ENCODE measurements around the gene ATXN10. TPM values are rescaled to one million over a fixed set of nuclear protein-coding genes. Genes with fewer than 3 reads are reported as not detected.
A peak's percentile ranks its signal among the peaks of the same experiment; 100 is the strongest.
"Not testable (repeated sequence)": the region's sequence is repeated elsewhere in the genome, so short reads cannot be mapped to it uniquely, and the experiment has no call there.

ATXN10 gene
- total RNA-seq, 1 donor from 2014 or later, result 121 TPM

GRCh38 chr22:45788522-45788921 is 116.9 kb downstream of the ATXN10 start:
- H3K27me3 Mint-ChIP-seq, result no peaks in the 10 kb centered on the region
- peaks cover 8% of the 10 kb centered on the region for H3K9me3 Mint-ChIP-seq
- H3K4me3 Mint-ChIP-seq, result no peak overlapping the region
- H3K27ac Mint-ChIP-seq, result no peak overlapping the region
- peak; percentile 47 for DNase-seq
- H3K4me1 Mint-ChIP-seq, result no peaks in the 10 kb centered on the region
- intact Hi-C loops (cut with micrococcal nuclease), result no loop called here
- peaks cover 6% of the 10 kb centered on the region for H3K36me3 Mint-ChIP-seq (ENCODE audit: low read depth)

- H3K4me1 Mint-ChIP-seq, result no peaks in the 10 kb centered on the region
- peaks cover 19% of the 10 kb centered on the region for H3K9me3 Mint-ChIP-seq
- H3K36me3 Mint-ChIP-seq (ENCODE audit: low read depth), result peaks cover 19% of the 10 kb centered on the region
- H3K27me3 Mint-ChIP-seq, result no peaks in the 10 kb centered on the region
- H3K4me3 Mint-ChIP-seq, result no peak overlapping the region
- intact Hi-C loops (cut with micrococcal nuclease), result no loop called here
- no peak overlapping the region for H3K27ac Mint-ChIP-seq
- DNase-seq, result no peak
Measured at GRCh38 chr22:45790401-45790800, 118.8 kb downstream of the ATXN10 start.

- peaks cover 42% of the 10 kb centered on the region for H3K36me3 Mint-ChIP-seq (ENCODE audit: low read depth)
- intact Hi-C loops (cut with micrococcal nuclease), result no loop called here
- peaks cover 33% of the 10 kb centered on the region for H3K9me3 Mint-ChIP-seq
- H3K27ac Mint-ChIP-seq, result no peak overlapping the region
- DNase-seq, result no peak
- H3K4me1 Mint-ChIP-seq, result no peaks in the 10 kb centered on the region
- no peaks in the 10 kb centered on the region for H3K27me3 Mint-ChIP-seq
- H3K4me3 Mint-ChIP-seq, result no peak overlapping the region
Measured at GRCh38 chr22:45793161-45793560, 121.5 kb downstream of the ATXN10 start.

- Mint-ChIP-seq H3K9me3 (peaks cover 37% of the 10 kb centered on the region), H3K4me1 (no peaks in the 10 kb centered on the region), H3K36me3 (ENCODE audit: low read depth) (peaks cover 46% of the 10 kb centered on the region), H3K4me3 (no peak overlapping the region), H3K27ac (no peak overlapping the region), H3K27me3 (no peaks in the 10 kb centered on the region)
- DNase-seq, result no peak
- intact Hi-C loops (cut with micrococcal nuclease), result no loop called here
Measured at GRCh38 chr22:45793892-45794291, 122.3 kb downstream of the ATXN10 start.

GRCh38 chr22:45796009-45796408 is 124.4 kb downstream of the ATXN10 start:
- H3K4me1 Mint-ChIP-seq; H3K27ac Mint-ChIP-seq; intact Hi-C loops (cut with micrococcal nuclease); H3K4me3 Mint-ChIP-seq; DNase-seq; H3K27me3 Mint-ChIP-seq: not testable (repeated sequence)
- Mint-ChIP-seq H3K36me3 (ENCODE audit: low read depth) (peaks cover 47% of the 10 kb centered on the region), H3K9me3 (peaks cover 37% of the 10 kb centered on the region)

GRCh38 chr22:45799291-45799690 is 127.7 kb downstream of the ATXN10 start:
- no peak overlapping the region for H3K27ac Mint-ChIP-seq
- no peaks in the 10 kb centered on the region for H3K27me3 Mint-ChIP-seq
- no peaks in the 10 kb centered on the region for H3K4me1 Mint-ChIP-seq
- peaks cover 39% of the 10 kb centered on the region for H3K36me3 Mint-ChIP-seq (ENCODE audit: low read depth)
- intact Hi-C loops (cut with micrococcal nuclease), result no loop called here
- H3K4me3 Mint-ChIP-seq, result no peak overlapping the region
- H3K9me3 Mint-ChIP-seq, result peaks cover 26% of the 10 kb centered on the region
- DNase-seq, result no peak

- DNase-seq, result no peak
- H3K27ac Mint-ChIP-seq, result no peak overlapping the region
- H3K36me3 Mint-ChIP-seq (ENCODE audit: low read depth), result peaks cover 14% of the 10 kb centered on the region
- peaks cover 8% of the 10 kb centered on the region for H3K9me3 Mint-ChIP-seq
- no peaks in the 10 kb centered on the region for H3K27me3 Mint-ChIP-seq
- peaks cover 3% of the 10 kb centered on the region for H3K4me1 Mint-ChIP-seq
- intact Hi-C loops (cut with micrococcal nuclease), result no loop called here
- no peak overlapping the region for H3K4me3 Mint-ChIP-seq
Measured at GRCh38 chr22:45802054-45802453, 130.4 kb downstream of the ATXN10 start.

- Mint-ChIP-seq H3K27me3 (no peaks in the 10 kb centered on the region), H3K27ac (no peak overlapping the region), H3K4me1 (peaks cover 3% of the 10 kb centered on the region), H3K9me3 (no peaks in the 10 kb centered on the region), H3K4me3 (no peak overlapping the region), H3K36me3 (ENCODE audit: low read depth) (peaks cover 7% of the 10 kb centered on the region)
- no peak for DNase-seq
- intact Hi-C loops (cut with micrococcal nuclease), result no loop called here
Measured at GRCh38 chr22:45804319-45804985, 132.8 kb downstream of the ATXN10 start.

GRCh38 chr22:45804986-45805325 is 133.3 kb downstream of the ATXN10 start:
- H3K4me1 Mint-ChIP-seq, result peaks cover 3% of the 10 kb centered on the region
- no peak overlapping the region for H3K4me3 Mint-ChIP-seq
- DNase-seq, result no peak
- H3K9me3 Mint-ChIP-seq, result no peaks in the 10 kb centered on the region
- no peaks in the 10 kb centered on the region for H3K27me3 Mint-ChIP-seq
- H3K36me3 Mint-ChIP-seq (ENCODE audit: low read depth), result peaks cover 7% of the 10 kb centered on the region
- intact Hi-C loops (cut with micrococcal nuclease), result no loop called here
- no peak overlapping the region for H3K27ac Mint-ChIP-seq

GRCh38 chr22:45805413-45805812 is 133.8 kb downstream of the ATXN10 start:
- no peaks in the 10 kb centered on the region for H3K9me3 Mint-ChIP-seq
- no peaks in the 10 kb centered on the region for H3K27me3 Mint-ChIP-seq

GRCh38 chr22:45807156-45807915 is 135.7 kb downstream of the ATXN10 start:
- no peaks in the 10 kb centered on the region for H3K27me3 Mint-ChIP-seq
- no peak overlapping the region for H3K27ac Mint-ChIP-seq
- no peak overlapping the region for H3K4me3 Mint-ChIP-seq
- no peak for DNase-seq
- intact Hi-C loops (cut with micrococcal nuclease), result no loop called here
- no peaks in the 10 kb centered on the region for H3K9me3 Mint-ChIP-seq
- peaks cover 11% of the 10 kb centered on the region for H3K36me3 Mint-ChIP-seq (ENCODE audit: low read depth)
- peaks cover 3% of the 10 kb centered on the region for H3K4me1 Mint-ChIP-seq

More at GRCh38 chr22:45805413-45805812, 133.8 kb downstream of the ATXN10 start:
- intact Hi-C loops (cut with micrococcal nuclease), result no loop called here
- H3K36me3 Mint-ChIP-seq (ENCODE audit: low read depth), result peaks cover 7% of the 10 kb centered on the region
- peaks cover 3% of the 10 kb centered on the region for H3K4me1 Mint-ChIP-seq
- no peak overlapping the region for H3K27ac Mint-ChIP-seq
- no peak overlapping the region for H3K4me3 Mint-ChIP-seq
- no peak for DNase-seq

GRCh38 chr22:45812910-45813309 is 141.3 kb downstream of the ATXN10 start:
- H3K27me3 Mint-ChIP-seq, result no peaks in the 10 kb centered on the region
- no peak overlapping the region for H3K4me3 Mint-ChIP-seq
- intact Hi-C loops (cut with micrococcal nuclease), result no loop called here
- DNase-seq, result peak; percentile 40
- H3K9me3 Mint-ChIP-seq, result no peaks in the 10 kb centered on the region
- H3K36me3 Mint-ChIP-seq (ENCODE audit: low read depth), result peaks cover 11% of the 10 kb centered on the region
- no peaks in the 10 kb centered on the region for H3K4me1 Mint-ChIP-seq
- peak overlapping the region; percentile 22 for H3K27ac Mint-ChIP-seq

- peaks cover 7% of the 10 kb centered on the region for H3K36me3 Mint-ChIP-seq (ENCODE audit: low read depth)
- H3K9me3 Mint-ChIP-seq, result no peaks in the 10 kb centered on the region
- DNase-seq, result no peak
- no peak overlapping the region for H3K4me3 Mint-ChIP-seq
- H3K27me3 Mint-ChIP-seq, result no peaks in the 10 kb centered on the region
- intact Hi-C loops (cut with micrococcal nuclease), result no loop called here
- H3K4me1 Mint-ChIP-seq, result no peaks in the 10 kb centered on the region
- H3K27ac Mint-ChIP-seq, result no peak overlapping the region
Measured at GRCh38 chr22:45814198-45814597, 142.6 kb downstream of the ATXN10 start.

- H3K27me3 Mint-ChIP-seq, result no peaks in the 10 kb centered on the region
- intact Hi-C loops (cut with micrococcal nuclease), result no loop called here
Measured at GRCh38 chr22:45816776-45817175, 145.1 kb downstream of the ATXN10 start.

More at GRCh38 chr22:45816776-45817175, 145.1 kb downstream of the ATXN10 start:
- Mint-ChIP-seq H3K9me3 (no peaks in the 10 kb centered on the region), H3K4me3 (no peak overlapping the region), H3K36me3 (ENCODE audit: low read depth) (peaks cover 5% of the 10 kb centered on the region), H3K4me1 (no peaks in the 10 kb centered on the region), H3K27ac (no peak overlapping the region)
- no peak for DNase-seq

Data from activated CD4-positive, alpha-beta T cell treated with anti-CD3 and anti-CD28 coated beads, Interleukin-2, amount 10 ng/mL, durations not matched to agents 24 days and 14 days (primary cell).